Loucy (cell line): ENCODE results near the gene YBX3.

Source experiments
- H2AFZ ChIP-seq: fragments of 200-600 bp; sonication (generic); 2 replicates; pipeline ENCODE4 v1.6.0; 2016; ENCODE audit warnings: antibody characterized with exemption, mild to moderate bottlenecking, low read length, moderate library complexity
- H3F3A ChIP-seq: fragments of 200-600 bp; 2 replicates; pipeline ENCODE4 v1.6.0; 2016; ENCODE audit warnings: antibody characterized with exemption, low read depth, mild to moderate bottlenecking
- H3K27me3 ChIP-seq: fragments of 200-600 bp; sonication (generic); 2 replicates; pipeline ENCODE4 v1.6.1; 2014; ENCODE audit warnings: low read length, mild to moderate bottlenecking; ENCODE audit not compliant: insufficient read depth, poor library complexity, severe bottlenecking
- H3K36me3 ChIP-seq: fragments of 200-600 bp; sonication (generic); 2 replicates; pipeline ENCODE4 v1.6.1; 2016; ENCODE audit warnings: low read length; ENCODE audit not compliant: insufficient read depth
- H3K4me1 ChIP-seq: fragments of 200-600 bp; sonication (generic); 2 replicates; pipeline ENCODE4 v1.5.1; 2014; ENCODE audit warnings: low read length, mild to moderate bottlenecking; ENCODE audit not compliant: insufficient read depth, poor library complexity, severe bottlenecking
- H3K4me2 ChIP-seq: fragments of 200-600 bp; sonication (generic); 2 replicates; pipeline ENCODE4 v1.6.0; 2014; ENCODE audit warnings: antibody characterized with exemption, low read length, low read depth, mild to moderate bottlenecking; ENCODE audit not compliant: poor library complexity, severe bottlenecking
- H3K4me3 ChIP-seq: fragments of 200-600 bp; sonication (generic); 2 replicates; pipeline ENCODE4 v1.5.1; 2014; ENCODE audit warnings: low read length, mild to moderate bottlenecking, mixed read lengths; ENCODE audit not compliant: poor library complexity, severe bottlenecking
- H3K79me2 ChIP-seq: fragments of 200-600 bp; sonication (generic); 2 replicates; pipeline ENCODE4 v1.6.1; 2014; ENCODE audit warnings: low read length; ENCODE audit not compliant: insufficient read depth
- H3K9ac ChIP-seq: fragments of 200-600 bp; sonication (generic); 2 replicates; pipeline ENCODE4 v1.6.0; 2014; ENCODE audit warnings: mild to moderate bottlenecking, low read depth, low read length, moderate library complexity; ENCODE audit not compliant: poor library complexity, severe bottlenecking
- H3K9me2 ChIP-seq: fragments of 200-600 bp; sonication (generic); replicated peaks from 2 replicates; pipeline ENCODE4 v1.6.1; 2016; ENCODE audit warnings: low read depth, low read length, mixed read lengths
- H3K9me3 ChIP-seq: fragments of 200-600 bp; sonication (generic); 2 replicates; pipeline ENCODE4 v1.6.1; 2014; ENCODE audit warnings: mild to moderate bottlenecking, antibody characterized with exemption, low read length, low read depth; ENCODE audit not compliant: insufficient read depth
- H4K20me1 ChIP-seq: fragments of 200-600 bp; sonication (generic); 2 replicates; pipeline ENCODE4 v1.6.0; 2014; ENCODE audit warnings: antibody characterized with exemption, low read length, mild to moderate bottlenecking; ENCODE audit not compliant: insufficient read depth, poor library complexity, severe bottlenecking
- EZH2phosphoT487 ChIP-seq: fragments of 200-600 bp; IDR thresholded peaks from 2 replicates; pipeline ENCODE4 v1.6.1; 2018; ENCODE audit warnings: antibody characterized with exemption, mild to moderate bottlenecking, moderate library complexity, borderline replicate concordance
- TF ChIP-seq, protein P1 (sequence below): fragments of 200-600 bp; sonication (generic); conservative IDR thresholded peaks from 2 replicates; pipeline ENCODE4 v1.5.1; 2014; ENCODE audit warnings: mild to moderate bottlenecking, antibody characterized with exemption, low read length

YBX3 gene

DNA sequence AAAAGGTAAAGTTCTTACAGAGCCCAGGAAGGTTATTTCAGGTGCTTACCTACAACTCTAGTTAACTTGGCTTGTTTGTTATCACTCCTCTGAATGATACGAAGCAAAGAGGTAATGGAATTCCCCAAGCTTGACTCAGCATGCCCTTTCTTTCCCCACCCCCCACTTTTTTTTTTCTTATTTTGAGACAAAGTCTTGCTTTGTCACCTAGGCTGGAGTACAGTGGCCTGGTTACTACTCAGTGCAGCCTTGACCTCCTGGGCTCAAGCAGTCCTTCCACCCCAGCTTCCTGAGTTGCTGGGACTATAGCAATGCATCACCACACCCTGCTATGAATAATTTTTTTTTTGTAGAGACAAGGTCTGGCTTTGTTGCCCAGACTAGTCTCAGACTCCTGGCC, 17.1 kb upstream of the YBX3 start:
- TF ChIP-seq EZH2phosphoT487: no peak
- TF ChIP-seq, protein P1, sequence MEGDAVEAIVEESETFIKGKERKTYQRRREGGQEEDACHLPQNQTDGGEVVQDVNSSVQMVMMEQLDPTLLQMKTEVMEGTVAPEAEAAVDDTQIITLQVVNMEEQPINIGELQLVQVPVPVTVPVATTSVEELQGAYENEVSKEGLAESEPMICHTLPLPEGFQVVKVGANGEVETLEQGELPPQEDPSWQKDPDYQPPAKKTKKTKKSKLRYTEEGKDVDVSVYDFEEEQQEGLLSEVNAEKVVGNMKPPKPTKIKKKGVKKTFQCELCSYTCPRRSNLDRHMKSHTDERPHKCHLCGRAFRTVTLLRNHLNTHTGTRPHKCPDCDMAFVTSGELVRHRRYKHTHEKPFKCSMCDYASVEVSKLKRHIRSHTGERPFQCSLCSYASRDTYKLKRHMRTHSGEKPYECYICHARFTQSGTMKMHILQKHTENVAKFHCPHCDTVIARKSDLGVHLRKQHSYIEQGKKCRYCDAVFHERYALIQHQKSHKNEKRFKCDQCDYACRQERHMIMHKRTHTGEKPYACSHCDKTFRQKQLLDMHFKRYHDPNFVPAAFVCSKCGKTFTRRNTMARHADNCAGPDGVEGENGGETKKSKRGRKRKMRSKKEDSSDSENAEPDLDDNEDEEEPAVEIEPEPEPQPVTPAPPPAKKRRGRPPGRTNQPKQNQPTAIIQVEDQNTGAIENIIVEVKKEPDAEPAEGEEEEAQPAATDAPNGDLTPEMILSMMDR: no peak
- Histone ChIP-seq H3K4me1 (no peaks in the 10 kb centered on the region), H3K27me3 (no peaks in the 10 kb centered on the region), H3F3A (no peaks in the 10 kb centered on the region), H2AFZ (no peak overlapping the region), H4K20me1 (no peaks in the 10 kb centered on the region), H3K9me2 (no peaks in the 10 kb centered on the region), H3K4me2 (no peak overlapping the region), H3K9me3 (no peaks in the 10 kb centered on the region), H3K36me3 (no peaks in the 10 kb centered on the region), H3K9ac (no peak overlapping the region), H3K79me2 (no peaks in the 10 kb centered on the region), H3K4me3 (no peak overlapping the region)

DNA sequence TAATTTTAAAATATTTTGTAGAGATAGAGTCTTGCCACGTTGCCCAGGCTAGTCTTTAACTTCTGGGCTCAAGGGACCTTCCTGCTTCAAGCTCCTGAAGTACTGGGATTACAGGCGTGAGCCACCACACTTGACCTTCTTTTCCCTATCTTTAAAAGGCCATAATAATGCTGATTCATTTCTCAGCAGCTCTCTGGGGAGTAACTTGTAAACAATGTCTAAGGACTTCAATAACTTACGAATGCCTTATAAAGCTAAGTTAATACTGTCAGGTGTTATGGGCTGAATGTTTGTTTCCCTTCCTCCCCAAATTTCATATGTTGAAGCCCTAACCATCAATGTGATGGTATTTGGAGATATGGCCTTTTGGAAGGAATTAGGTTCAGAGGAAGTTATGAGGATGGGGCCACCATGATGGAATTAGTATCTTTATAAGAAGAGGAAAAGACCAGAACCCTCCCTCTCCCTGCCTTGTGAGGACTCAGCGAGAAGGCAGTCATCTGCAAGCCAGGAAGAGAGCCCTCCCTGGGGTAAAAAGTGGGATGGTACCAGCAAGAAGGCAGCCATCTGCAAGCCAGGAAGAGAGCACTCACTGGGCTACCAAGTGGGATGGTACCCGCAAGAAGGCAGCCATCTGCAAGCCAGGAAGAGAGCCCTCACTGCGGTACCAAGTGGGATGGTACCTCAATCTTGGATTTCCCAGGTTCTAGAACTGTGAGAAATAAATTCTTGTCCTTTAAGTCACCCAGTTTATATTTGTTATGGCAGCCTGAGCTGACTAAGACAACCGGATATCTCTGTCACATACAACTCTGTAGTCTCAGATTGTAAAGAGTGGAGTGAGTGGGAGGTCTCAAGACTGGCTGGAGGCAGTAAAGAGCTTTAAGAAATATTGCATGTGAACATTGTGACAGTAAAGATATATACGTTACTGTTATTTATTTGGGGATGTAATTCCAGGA, 16.3 kb upstream of the YBX3 start:
- H2AFZ ChIP-seq: no peak overlapping the region

GRCh38 chr12:10737249-10737648, 14.1 kb upstream of the YBX3 start:
- TF ChIP-seq, protein P1: no peak
- TF ChIP-seq EZH2phosphoT487: no peak
- no peaks in the 10 kb centered on the region for H3K9me2 ChIP-seq

More for the DNA sequence above, 16.3 kb upstream of the YBX3 start:
- no peak overlapping the region for H3K4me3 ChIP-seq
- H3K4me2 ChIP-seq: no peak overlapping the region
- no peaks in the 10 kb centered on the region for H3K27me3 ChIP-seq
- no peaks in the 10 kb centered on the region for H4K20me1 ChIP-seq
- no peaks in the 10 kb centered on the region for H3K4me1 ChIP-seq
- no peaks in the 10 kb centered on the region for H3K9me3 ChIP-seq
- TF ChIP-seq, protein P1: no peak
- no peak for TF ChIP-seq EZH2phosphoT487
- H3F3A ChIP-seq: no peaks in the 10 kb centered on the region
- H3K9ac ChIP-seq: no peak overlapping the region
- H3K79me2 ChIP-seq: no peaks in the 10 kb centered on the region
- H3K36me3 ChIP-seq: no peaks in the 10 kb centered on the region
- no peaks in the 10 kb centered on the region for H3K9me2 ChIP-seq

More at GRCh38 chr12:10737249-10737648, 14.1 kb upstream of the YBX3 start:
- Histone ChIP-seq H3K27me3 (no peaks in the 10 kb centered on the region), H3K9ac (no peak overlapping the region), H4K20me1 (no peaks in the 10 kb centered on the region), H3K4me1 (no peaks in the 10 kb centered on the region), H3K9me3 (no peaks in the 10 kb centered on the region), H3K4me3 (no peak overlapping the region), H2AFZ (no peak overlapping the region), H3K4me2 (no peak overlapping the region), H3K36me3 (no peaks in the 10 kb centered on the region), H3K79me2 (no peaks in the 10 kb centered on the region), H3F3A (no peaks in the 10 kb centered on the region)
